Liver (tissue), 9 donors: Measurements from ENCODE around the gene HOXB3. TPM values are rescaled to one million over a fixed set of nuclear protein-coding genes. Genes with fewer than 3 reads are reported as not detected.

Experiments used
- DNase-seq: peaks from one replicate; pipeline ENCODE4 v3.0.0-alpha.2; 2017; ENCODE audit warnings: low spot score
- H3K27ac ChIP-seq, 2 donors: one replicate each; pipeline ENCODE4 v1.7.0; 2013; ENCODE audit warnings: inconsistent platforms in 2 of 2, low read length in 2 of 2, control low read depth in 1 of 2, low read depth in 1 of 2, mild to moderate bottlenecking in 1 of 2
- H3K27me3 ChIP-seq, 4 donors: one replicate each; pipeline versions ENCODE4 v1.6.1 to v1.7.0; 2013; ENCODE audit warnings: low read length in 3 of 4, inconsistent platforms in 1 of 4, mild to moderate bottlenecking in 1 of 4, moderate library complexity in 1 of 4; ENCODE audit not compliant: control insufficient read depth in 4 of 4, insufficient read depth in 4 of 4
- H3K36me3 ChIP-seq, 4 donors: one replicate each; pipeline versions ENCODE4 v1.6.1 to v1.7.0; 2013; ENCODE audit warnings: low read length in 3 of 4, mild to moderate bottlenecking in 3 of 4, low read depth in 1 of 4, moderate library complexity in 1 of 4; ENCODE audit not compliant: control insufficient read depth in 4 of 4, insufficient read depth in 3 of 4
- H3K4me1 ChIP-seq, 4 donors: one replicate each; pipeline versions ENCODE4 v1.6.1 to v1.7.0; 2013; ENCODE audit warnings: low read length in 3 of 4, mild to moderate bottlenecking in 3 of 4, moderate library complexity in 1 of 4; ENCODE audit not compliant: control insufficient read depth in 4 of 4, insufficient read depth in 4 of 4
- H3K4me3 ChIP-seq, 3 donors: one replicate each; pipeline versions ENCODE4 v1.6.1 to v1.7.0; 2013; ENCODE audit warnings: low read length in 3 of 3, control low read depth in 1 of 3, low read depth in 1 of 3, mild to moderate bottlenecking in 1 of 3
- H3K9ac ChIP-seq, 2 donors: one replicate each; pipeline ENCODE4 v1.7.0; 2013; ENCODE audit warnings: low read length in 2 of 2, mild to moderate bottlenecking in 2 of 2, moderate library complexity in 2 of 2, control low read depth in 1 of 2, low read depth in 1 of 2
- H3K9me3 ChIP-seq, 4 donors: one replicate each; pipeline versions ENCODE4 v1.6.1 to v1.7.0; 2013; ENCODE audit warnings: low read length in 3 of 4; ENCODE audit not compliant: control insufficient read depth in 4 of 4
- ATF3 ChIP-seq: IDR thresholded peaks from 2 replicates; pipeline ENCODE4 v1.6.1; 2016; ENCODE audit warnings: antibody characterized with exemption
- CTCF ChIP-seq: fragments of 150-350 bp; IDR thresholded peaks from 2 replicates; pipeline ENCODE4 v1.5.1; 2017; ENCODE audit warnings: improper control_type of control experiment, low read depth, low read length; ENCODE audit not compliant: missing input control
- FOXA1 ChIP-seq: IDR thresholded peaks from 2 replicates; pipeline ENCODE4 v1.6.1; 2016; ENCODE audit warnings: antibody characterized with exemption
- FOXA2 ChIP-seq: IDR thresholded peaks from 2 replicates; pipeline ENCODE4 v1.6.1; 2016; ENCODE audit warnings: antibody characterized with exemption
- GABPA ChIP-seq, 2 donors: IDR thresholded peaks in 1 of 2; conservative IDR thresholded peaks in 1 of 2; 2 replicates each; pipeline ENCODE4 v1.6.1; 2016; ENCODE audit warnings: antibody characterized with exemption in 2 of 2, mild to moderate bottlenecking in 1 of 2, moderate library complexity in 1 of 2
- HNF4A ChIP-seq, 2 donors: conservative IDR thresholded peaks; 2 replicates each; pipeline ENCODE4 v1.6.1; 2016; ENCODE audit warnings: antibody characterized with exemption in 2 of 2, mild to moderate bottlenecking in 2 of 2
- JUND ChIP-seq, 2 donors: IDR thresholded peaks; 2 replicates each; pipeline ENCODE4 v1.6.1; 2016; ENCODE audit warnings: antibody characterized with exemption in 2 of 2
- MAX ChIP-seq: IDR thresholded peaks from 2 replicates; pipeline ENCODE4 v1.6.1; 2016; ENCODE audit warnings: antibody characterized with exemption
- NR2F2 ChIP-seq: IDR thresholded peaks from 2 replicates; pipeline ENCODE4 v1.6.1; 2016; ENCODE audit warnings: antibody characterized with exemption
- RAD21 ChIP-seq, 2 donors: IDR thresholded peaks; 2 replicates each; pipeline ENCODE4 v1.6.1; 2016; ENCODE audit warnings: antibody characterized with exemption in 2 of 2, mild to moderate bottlenecking in 2 of 2
- REST ChIP-seq: IDR thresholded peaks from 2 replicates; pipeline ENCODE4 v1.6.1; 2016; ENCODE audit warnings: antibody characterized with exemption, mild to moderate bottlenecking
- RXRA ChIP-seq, 2 donors: IDR thresholded peaks; 2 replicates each; pipeline ENCODE4 v1.6.1; 2017 to 2018; ENCODE audit warnings: antibody characterized with exemption in 2 of 2, mild to moderate bottlenecking in 1 of 2
- SP1 ChIP-seq: IDR thresholded peaks from 2 replicates; pipeline ENCODE4 v1.6.1; 2018; ENCODE audit warnings: antibody characterized with exemption, mild to moderate bottlenecking
- TAF1 ChIP-seq: conservative IDR thresholded peaks from 2 replicates; pipeline ENCODE4 v1.6.1; 2016; ENCODE audit warnings: antibody characterized with exemption, mild to moderate bottlenecking
- YY1 ChIP-seq: IDR thresholded peaks from 2 replicates; pipeline ENCODE4 v1.6.1; 2016; ENCODE audit warnings: antibody characterized with exemption, mild to moderate bottlenecking
- ZBTB33 ChIP-seq: IDR thresholded peaks from 2 replicates; pipeline ENCODE4 v1.6.1; 2016; ENCODE audit warnings: antibody characterized with exemption
- WGBS: extraction: QIAGEN DNeasy Blood & Tissue Kit; methylation state at CpG from one replicate; pipeline ENCODE4 v1.1.7; 2013; 5-methylcytosine and 5-hydroxymethylcytosine counted together
- polyA plus RNA-seq, 2 donors: library from polyadenylated mRNA; stranded (reverse) in 1 of 2; unstranded in 1 of 2; fragments of 200-250 nt in 1 of 2; fragments of >200 nt in 1 of 2; fragmentation: Nextera tagmentation in 1 of 2; extraction: Ambion mirVana in 1 of 2; gene quantifications; one replicate each; pipeline versions ENCODE4 v1.2.1 to v1.2.3, GENCODE V29; 2013 to 2015
- total RNA-seq, 2 donors: library from RNA; depleted of rRNA; stranded (reverse); fragments of >200 nt; gene quantifications; one replicate each; pipeline ENCODE4 v1.2.3, GENCODE V29; 2014
- donor health status: healthy.
- donor health status: healthy.
- donor health status: healthy.
- donor health status: healthy.
- donor health status: healthy.

HOXB3 gene
- total and polyA plus RNA-seq, 4 donors = 0.75 to 2.2 (median 1.2) TPM

- Histone ChIP-seq H3K27me3 (peaks cover 0 to 27% (median 3%) of the 10 kb centered on the region in 4 donors), H3K9ac (no peak overlapping the region), H3K36me3 (no peaks in the 10 kb centered on the region), H3K27ac (no peak overlapping the region), H3K9me3 (no peaks in the 10 kb centered on the region), H3K4me1 (no peaks in the 10 kb centered on the region), H3K4me3 (no peak overlapping the region)
- no peak for DNase-seq
- 59% methylated on average over 6 of the region's 6 CpGs for WGBS
- no peak for TF ChIP-seq GABPA (IDR thresholded peaks at IDR 0.05 in 1 of 2, conservative IDR thresholded peaks at IDR 0.05 in 1 of 2)
- no peak for TF ChIP-seq FOXA2
- no peak for TF ChIP-seq SP1
- TF ChIP-seq HNF4A (conservative IDR thresholded peaks at IDR 0.05) = no peak
- TF ChIP-seq MAX = no peak
These were observed 67.0 kb downstream of the HOXB3 start for GRCh38 chr17:48523010-48523409.

- no peak for DNase-seq
- H3K4me3 ChIP-seq = no peak overlapping the region
- H3K27ac ChIP-seq = no peak overlapping the region
- H3K9ac ChIP-seq = no peak overlapping the region
- H3K9me3 ChIP-seq = no peaks in the 10 kb centered on the region
- no peaks in the 10 kb centered on the region for H3K4me1 ChIP-seq
- 26% methylated on average over 8 of the region's 8 CpGs for WGBS
- TF ChIP-seq FOXA2 (no peak), SP1 (peak; percentile 31), RAD21 (IDR thresholded peaks at IDR 0.05) (peak in 1 of 2 donors; percentile 3), REST (no peak), FOXA1 (no peak), MAX (no peak), YY1 (no peak), CTCF (no peak), JUND (IDR thresholded peaks at IDR 0.05) (no peak), ATF3 (no peak), GABPA (IDR thresholded peaks at IDR 0.05 in 1 of 2, conservative IDR thresholded peaks at IDR 0.05 in 1 of 2) (no peak), NR2F2 (peak; percentile 67), ZBTB33 (no peak), TAF1 (no peak), RXRA (IDR thresholded peaks at IDR 0.05) (peak; percentile 71 to 78)
- no peaks in the 10 kb centered on the region for H3K36me3 ChIP-seq
- H3K27me3 ChIP-seq = peaks cover 0 to 27% (median 3%) of the 10 kb centered on the region in 4 donors
These were observed 67.9 kb downstream of the HOXB3 start for GRCh38 chr17:48522031-48522653.
